Esophagus squamous epithelium (tissue), 4 donors: ENCODE measurements around the gene SOX10.

Experiments used
- POLR2A ChIP-seq, 4 donors: fragments of 450-650 bp; IDR thresholded peaks; one replicate each; pipeline ENCODE4 v1.6.1; 2017; ENCODE audit warnings: antibody characterized with exemption in 4 of 4, mild to moderate bottlenecking in 4 of 4, moderate library complexity in 3 of 4
- TF ChIP-seq, protein P1 (sequence below), 6 experiments: fragments of 450-650 bp in 4 of 6; fragments of 200-600 bp in 2 of 6; sonication (generic) in 2 of 6; IDR thresholded peaks; one replicate each; pipeline ENCODE4 v1.5.1; 2016 to 2019; ENCODE audit warnings: antibody characterized with exemption in 6 of 6, mild to moderate bottlenecking in 4 of 6, moderate library complexity in 4 of 6

DNA sequence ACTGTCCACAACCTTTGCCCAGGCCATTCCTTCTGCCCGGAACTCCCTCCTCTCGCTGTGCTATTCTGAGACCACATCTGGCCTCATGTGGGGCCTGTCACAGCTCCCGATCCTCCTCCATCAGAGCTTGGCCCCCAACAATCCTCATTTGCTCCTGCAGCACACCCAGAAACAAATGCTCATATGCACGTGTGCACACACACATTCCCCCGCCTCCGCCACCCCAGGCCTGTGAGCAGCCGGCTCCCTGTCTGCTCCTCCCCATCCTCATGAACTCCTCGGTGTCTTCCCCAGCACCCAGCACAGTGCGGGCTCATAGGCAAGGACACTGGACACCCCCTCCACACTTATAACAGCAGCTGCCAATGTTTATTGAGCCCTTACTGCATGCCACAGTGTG lies 43.1 kb upstream of the SOX10 start:
- TF ChIP-seq, protein P1, sequence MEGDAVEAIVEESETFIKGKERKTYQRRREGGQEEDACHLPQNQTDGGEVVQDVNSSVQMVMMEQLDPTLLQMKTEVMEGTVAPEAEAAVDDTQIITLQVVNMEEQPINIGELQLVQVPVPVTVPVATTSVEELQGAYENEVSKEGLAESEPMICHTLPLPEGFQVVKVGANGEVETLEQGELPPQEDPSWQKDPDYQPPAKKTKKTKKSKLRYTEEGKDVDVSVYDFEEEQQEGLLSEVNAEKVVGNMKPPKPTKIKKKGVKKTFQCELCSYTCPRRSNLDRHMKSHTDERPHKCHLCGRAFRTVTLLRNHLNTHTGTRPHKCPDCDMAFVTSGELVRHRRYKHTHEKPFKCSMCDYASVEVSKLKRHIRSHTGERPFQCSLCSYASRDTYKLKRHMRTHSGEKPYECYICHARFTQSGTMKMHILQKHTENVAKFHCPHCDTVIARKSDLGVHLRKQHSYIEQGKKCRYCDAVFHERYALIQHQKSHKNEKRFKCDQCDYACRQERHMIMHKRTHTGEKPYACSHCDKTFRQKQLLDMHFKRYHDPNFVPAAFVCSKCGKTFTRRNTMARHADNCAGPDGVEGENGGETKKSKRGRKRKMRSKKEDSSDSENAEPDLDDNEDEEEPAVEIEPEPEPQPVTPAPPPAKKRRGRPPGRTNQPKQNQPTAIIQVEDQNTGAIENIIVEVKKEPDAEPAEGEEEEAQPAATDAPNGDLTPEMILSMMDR (IDR thresholded peaks at IDR 0.05) = no peak
- TF ChIP-seq POLR2A (IDR thresholded peaks at IDR 0.05) = no peak
